Measurements from ENCODE around the gene HOXD9. TPM values are rescaled to one million over a fixed set of nuclear protein-coding genes. Genes with fewer than 3 reads are reported as not detected.

The HOXD9 gene
- total RNA-seq, 1 donor from 2014 or later: not detected

DNA sequence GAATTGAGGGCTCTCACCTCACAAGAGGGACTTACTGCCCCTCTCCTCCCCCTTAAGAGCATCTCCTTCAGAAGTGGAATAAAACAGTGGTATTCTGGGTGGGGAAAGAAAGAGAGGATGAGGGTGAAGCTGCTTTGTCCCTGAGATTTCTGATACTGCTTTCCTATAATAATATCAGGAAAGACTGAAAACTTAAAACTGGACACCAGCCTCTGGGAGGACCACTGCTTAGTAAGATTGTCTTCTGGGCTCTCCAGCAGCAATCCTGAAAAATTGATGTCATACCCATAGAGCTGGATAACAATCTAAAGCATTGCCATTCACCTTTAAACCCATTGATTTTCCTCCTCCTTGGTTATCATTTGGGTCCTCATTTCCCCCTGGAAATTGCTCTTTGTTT lies 24.1 kb downstream of the HOXD9 start:
- no peak for DNase-seq (ENCODE audit: low spot score)
- intact Hi-C loops (cut with DNase I): no loop called here

DNA sequence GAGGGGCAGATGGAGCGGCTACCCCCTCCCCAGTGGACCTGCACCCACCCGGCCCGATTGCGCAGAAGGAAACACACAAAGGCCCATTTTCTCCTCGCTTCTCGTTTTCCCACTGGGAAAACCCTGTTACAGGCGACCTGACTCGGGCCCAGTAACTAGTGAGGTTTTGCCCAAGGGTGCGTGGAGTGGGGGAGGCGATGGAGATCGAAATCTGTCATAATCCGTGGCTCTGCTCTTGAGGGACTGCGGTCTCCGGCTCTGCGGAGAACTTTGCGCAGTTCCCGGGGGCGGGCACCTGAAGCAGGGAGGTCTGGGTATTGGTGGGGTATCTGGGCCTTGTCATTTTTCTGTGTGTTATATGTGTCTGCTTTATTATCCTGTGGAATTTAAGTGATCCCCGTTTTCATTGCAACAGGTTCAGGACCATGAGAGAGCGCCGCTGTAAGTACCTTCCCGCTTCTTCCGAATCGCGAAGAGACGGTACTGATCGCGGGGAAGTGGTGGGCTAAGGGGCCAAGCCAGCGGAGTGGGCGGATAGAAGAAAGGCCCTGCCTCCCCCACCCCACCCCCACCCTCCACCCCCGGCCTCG lies 24.8 kb downstream of the HOXD9 start:
- intact Hi-C loops (cut with DNase I): no loop called here

GRCh38 chr2:176147800-176148496 lies 25.4 kb downstream of the HOXD9 start:
- DNase-seq (ENCODE audit: low spot score): no peak
- intact Hi-C loops (cut with DNase I): no loop called here

More for the DNA sequence above, 24.8 kb downstream of the HOXD9 start:
- no peak for DNase-seq (ENCODE audit: low spot score)

DNA sequence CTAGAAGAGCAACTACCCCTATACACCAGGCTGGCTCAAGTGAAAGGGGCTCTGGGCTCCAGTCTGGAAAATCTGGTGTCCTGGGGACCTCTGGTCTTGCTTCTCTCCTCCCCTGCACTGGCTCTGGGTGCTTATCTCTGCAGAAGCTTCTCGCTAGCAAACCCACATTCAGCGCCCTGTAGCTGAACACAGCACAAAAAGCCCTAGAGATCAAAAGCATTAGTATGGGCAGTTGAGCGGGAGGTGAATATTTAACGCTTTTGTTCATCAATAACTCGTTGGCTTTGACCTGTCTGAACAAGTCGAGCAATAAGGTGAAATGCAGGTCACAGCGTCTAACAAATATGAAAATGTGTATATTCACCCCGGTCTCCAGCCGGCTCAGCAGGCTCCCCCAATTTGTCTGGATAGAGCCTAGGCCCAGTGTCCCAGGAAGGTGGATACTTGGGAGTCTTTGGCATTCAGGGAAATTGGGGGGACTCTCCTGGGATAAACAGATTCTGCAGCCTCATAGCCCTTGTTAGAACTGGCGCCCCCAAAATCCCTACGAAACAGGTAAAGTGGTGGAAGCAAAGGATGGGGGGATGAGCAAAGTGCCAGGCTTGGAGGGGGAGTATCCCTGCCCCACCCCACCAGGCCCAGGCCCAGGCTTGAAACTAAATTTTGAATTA lies 26.4 kb downstream of the HOXD9 start:
- DNase-seq (ENCODE audit: low spot score): no peak
- intact Hi-C loops (cut with DNase I): no loop called here

GRCh38 chr2:176149481-176149938 lies 27.0 kb downstream of the HOXD9 start:
- no peak for DNase-seq (ENCODE audit: low spot score)
- intact Hi-C loops (cut with DNase I): no loop called here

DNA sequence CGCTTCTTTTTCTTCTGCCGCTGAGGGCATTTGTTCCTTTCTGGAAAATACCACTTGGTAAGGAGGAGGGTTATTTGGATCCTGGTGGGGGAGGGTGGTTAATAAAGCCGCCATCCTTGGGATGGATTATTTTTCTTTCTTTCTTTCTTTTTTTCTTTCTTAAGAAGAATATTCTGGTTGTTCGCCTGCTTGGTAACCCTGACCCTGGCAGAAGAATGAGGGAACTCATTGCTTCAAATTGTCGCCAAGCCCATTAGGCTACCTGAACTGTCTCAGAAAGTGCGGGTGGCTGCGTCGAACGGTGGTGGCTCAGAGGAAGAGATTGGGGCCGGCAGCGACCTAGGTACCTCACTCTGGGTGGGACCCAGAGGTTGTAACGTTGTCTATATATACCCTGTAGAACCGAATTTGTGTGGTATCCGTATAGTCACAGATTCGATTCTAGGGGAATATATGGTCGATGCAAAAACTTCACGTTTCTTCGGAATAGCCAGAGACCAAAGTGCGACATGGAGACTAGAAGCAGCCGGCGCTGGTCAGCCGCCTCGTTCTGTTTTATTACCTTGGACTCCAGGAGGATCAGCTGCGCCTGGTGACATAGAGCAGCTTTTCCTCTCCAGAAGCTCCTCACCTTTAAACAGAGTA lies 27.5 kb downstream of the HOXD9 start:
- no peak for DNase-seq (ENCODE audit: low spot score)
- intact Hi-C loops (cut with DNase I): no loop called here

- intact Hi-C loops (cut with DNase I): no loop called here
- DNase-seq (ENCODE audit: low spot score): peak; percentile 55
Measured at GRCh38 chr2:176150584-176151441, 28.3 kb downstream of the HOXD9 start.

- DNase-seq (ENCODE audit: low spot score): peak; percentile 39
- intact Hi-C loops (cut with DNase I): no loop called here
Measured at GRCh38 chr2:176151442-176152287, 29.1 kb downstream of the HOXD9 start, which contains the start of gene HOXD4. Gene HOXD4 (plus strand): TSS chr2:176151550. CDS start chr2:176151634, 84 bp downstream.

DNA sequence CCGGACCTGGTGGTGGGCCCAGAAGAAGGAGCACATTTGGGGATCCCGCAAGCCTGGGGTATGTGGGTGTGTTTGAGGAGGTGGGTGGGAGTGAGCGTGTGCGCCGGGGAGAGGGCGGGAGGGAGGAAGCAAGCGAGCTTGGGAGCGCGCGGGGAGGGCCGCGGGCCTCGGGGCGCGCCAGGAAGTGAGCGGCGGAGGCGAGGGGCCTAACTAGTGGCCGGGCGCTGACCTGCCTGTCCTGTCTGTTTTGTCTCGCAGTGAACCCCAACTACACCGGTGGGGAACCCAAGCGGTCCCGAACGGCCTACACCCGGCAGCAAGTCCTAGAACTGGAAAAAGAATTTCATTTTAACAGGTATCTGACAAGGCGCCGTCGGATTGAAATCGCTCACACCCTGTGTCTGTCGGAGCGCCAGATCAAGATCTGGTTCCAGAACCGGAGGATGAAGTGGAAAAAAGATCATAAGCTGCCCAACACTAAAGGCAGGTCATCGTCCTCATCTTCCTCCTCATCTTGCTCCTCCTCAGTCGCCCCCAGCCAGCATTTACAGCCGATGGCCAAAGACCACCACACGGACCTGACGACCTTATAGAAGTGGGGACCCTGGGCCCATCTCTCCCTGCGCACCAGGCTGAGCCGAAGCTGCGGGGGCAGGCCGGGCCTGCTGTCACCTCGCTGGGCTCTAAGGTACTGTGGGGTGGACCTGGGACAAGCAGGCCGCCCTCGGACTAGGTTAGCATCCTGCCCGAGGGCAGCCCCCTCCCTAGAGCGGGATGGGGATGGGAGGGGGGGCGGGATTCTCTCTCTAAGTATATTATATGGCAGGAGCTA lies 30.0 kb downstream of the HOXD9 start:
- peak; percentile 46 for DNase-seq (ENCODE audit: low spot score)
- intact Hi-C loops (cut with DNase I): no loop called here

- intact Hi-C loops (cut with DNase I): no loop called here
- DNase-seq (ENCODE audit: low spot score): no peak
Measured at GRCh38 chr2:176154576-176155252, 32.2 kb downstream of the HOXD9 start.

- DNase-seq (ENCODE audit: low spot score): no peak
Measured at GRCh38 chr2:176155356-176156044, 33.0 kb downstream of the HOXD9 start.

GRCh38 chr2:176156301-176156806 lies 33.8 kb downstream of the HOXD9 start:
- peak; percentile 33 for DNase-seq (ENCODE audit: low spot score)

More at GRCh38 chr2:176155356-176156044, 33.0 kb downstream of the HOXD9 start:
- intact Hi-C loops (cut with DNase I): loop anchor here (2.0 kb wide), 1 partner anchor 15 kb away; no protein-coding TSS in a partner anchor

GRCh38 chr2:176156807-176157498 lies 34.4 kb downstream of the HOXD9 start, which contains the start of gene HOXD3:
Gene HOXD3 (plus strand): TSS chr2:176157307. CDS start chr2:176169115, 11,808 bp downstream.
- no peak for DNase-seq (ENCODE audit: low spot score)
- intact Hi-C loops (cut with DNase I): loop anchor here (2.0 kb wide), 1 partner anchor 14 kb away; no protein-coding TSS in a partner anchor

More at GRCh38 chr2:176156301-176156806, 33.8 kb downstream of the HOXD9 start:
- intact Hi-C loops (cut with DNase I): loop anchor here (2.0 kb wide), 1 partner anchor 14 kb away; no protein-coding TSS in a partner anchor

DNA sequence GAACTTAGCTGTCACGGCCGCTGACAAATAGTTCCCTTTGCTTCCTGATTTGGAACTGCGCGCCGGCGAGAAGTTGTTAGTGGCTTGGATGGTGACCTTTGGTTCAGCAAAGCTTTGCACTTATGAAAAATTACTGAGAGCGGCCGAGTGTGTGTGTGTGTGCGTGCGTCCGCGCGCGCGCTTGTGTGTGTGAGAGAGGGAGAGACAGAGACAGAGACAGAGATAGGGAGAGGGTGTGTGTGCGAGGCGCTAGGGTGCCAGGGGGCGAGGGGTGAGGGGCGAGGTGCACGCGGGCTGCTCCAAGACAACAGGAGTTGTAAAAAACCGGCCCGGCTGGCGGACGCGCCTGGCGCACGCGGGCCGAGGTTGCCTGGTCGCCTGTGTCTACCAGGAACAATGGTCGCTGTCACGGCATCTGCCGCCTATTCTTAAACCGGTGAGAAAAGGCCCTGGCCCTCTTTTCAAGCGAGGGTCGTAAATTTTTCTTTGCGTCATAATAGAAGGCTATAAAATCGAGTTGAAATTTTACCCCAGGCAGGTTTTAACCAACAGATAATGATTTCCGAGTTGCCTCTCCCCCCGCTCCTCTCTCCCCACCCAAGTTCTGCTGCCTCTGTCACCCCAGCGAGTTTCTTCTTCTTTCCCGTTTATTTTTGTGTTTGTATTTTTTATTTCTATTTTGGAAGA lies 35.1 kb downstream of the HOXD9 start:
- DNase-seq (ENCODE audit: low spot score): no peak
- intact Hi-C loops (cut with DNase I): loop anchor here (2.0 kb wide), 1 partner anchor 13 kb away; no protein-coding TSS in a partner anchor
